Gastrocnemius medialis (tissue), 4 donors: ENCODE measurements around the gene CCDC85C.

ENCODE experiments used
- POLR2A ChIP-seq, 2 donors: fragments of 450-650 bp; IDR thresholded peaks; one replicate each; pipeline ENCODE4 v1.6.1; 2017; ENCODE audit warnings: antibody characterized with exemption in 2 of 2, mild to moderate bottlenecking in 2 of 2, moderate library complexity in 2 of 2
- TF ChIP-seq, protein P1 (sequence below), 5 experiments: fragments of 450-650 bp in 3 of 5; fragments of 200-600 bp in 2 of 5; sonication (generic) in 2 of 5; IDR thresholded peaks in 4 of 5; conservative IDR thresholded peaks in 1 of 5; 1 replicate in 4 of 5; 2 replicates in 1 of 5; pipeline ENCODE4 v1.5.1; 2016 to 2019; ENCODE audit warnings: antibody characterized with exemption in 5 of 5, mild to moderate bottlenecking in 3 of 5, moderate library complexity in 3 of 5

DNA sequence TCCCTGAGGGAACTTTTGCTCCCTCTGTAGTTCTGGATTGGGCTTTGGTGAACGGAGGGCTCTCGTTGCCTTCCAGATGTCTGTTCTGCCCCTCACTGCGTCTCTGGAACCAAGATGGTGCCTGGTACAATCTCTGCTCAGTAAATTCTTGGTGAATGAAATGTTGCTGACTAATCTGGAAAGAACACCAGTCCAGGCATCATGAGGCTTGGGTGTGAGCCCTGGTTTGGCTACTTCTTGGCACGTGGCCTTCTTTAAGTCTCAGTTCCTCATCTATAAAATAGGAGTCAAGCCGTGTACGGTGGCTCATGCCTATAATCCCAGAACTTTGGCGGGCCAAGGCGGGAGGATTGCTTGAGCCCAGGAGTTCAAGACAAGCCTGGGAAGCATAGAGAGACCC, 45.2 kb upstream of the CCDC85C start:
- TF ChIP-seq, protein P1, sequence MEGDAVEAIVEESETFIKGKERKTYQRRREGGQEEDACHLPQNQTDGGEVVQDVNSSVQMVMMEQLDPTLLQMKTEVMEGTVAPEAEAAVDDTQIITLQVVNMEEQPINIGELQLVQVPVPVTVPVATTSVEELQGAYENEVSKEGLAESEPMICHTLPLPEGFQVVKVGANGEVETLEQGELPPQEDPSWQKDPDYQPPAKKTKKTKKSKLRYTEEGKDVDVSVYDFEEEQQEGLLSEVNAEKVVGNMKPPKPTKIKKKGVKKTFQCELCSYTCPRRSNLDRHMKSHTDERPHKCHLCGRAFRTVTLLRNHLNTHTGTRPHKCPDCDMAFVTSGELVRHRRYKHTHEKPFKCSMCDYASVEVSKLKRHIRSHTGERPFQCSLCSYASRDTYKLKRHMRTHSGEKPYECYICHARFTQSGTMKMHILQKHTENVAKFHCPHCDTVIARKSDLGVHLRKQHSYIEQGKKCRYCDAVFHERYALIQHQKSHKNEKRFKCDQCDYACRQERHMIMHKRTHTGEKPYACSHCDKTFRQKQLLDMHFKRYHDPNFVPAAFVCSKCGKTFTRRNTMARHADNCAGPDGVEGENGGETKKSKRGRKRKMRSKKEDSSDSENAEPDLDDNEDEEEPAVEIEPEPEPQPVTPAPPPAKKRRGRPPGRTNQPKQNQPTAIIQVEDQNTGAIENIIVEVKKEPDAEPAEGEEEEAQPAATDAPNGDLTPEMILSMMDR (IDR thresholded peaks at IDR 0.05 in 4 of 5, conservative IDR thresholded peaks at IDR 0.05 in 1 of 5), result no peak
- TF ChIP-seq POLR2A (IDR thresholded peaks at IDR 0.05), result no peak
